Loucy (cell line): ENCODE results near the gene TMPRSS2.

ENCODE experiments used
- H2AFZ ChIP-seq: fragments of 200-600 bp; sonication (generic); 2 replicates; pipeline ENCODE4 v1.6.0; 2016; ENCODE audit warnings: antibody characterized with exemption, mild to moderate bottlenecking, low read length, moderate library complexity
- H3F3A ChIP-seq: fragments of 200-600 bp; 2 replicates; pipeline ENCODE4 v1.6.0; 2016; ENCODE audit warnings: antibody characterized with exemption, low read depth, mild to moderate bottlenecking
- H3K27me3 ChIP-seq: fragments of 200-600 bp; sonication (generic); 2 replicates; pipeline ENCODE4 v1.6.1; 2014; ENCODE audit warnings: low read length, mild to moderate bottlenecking; ENCODE audit not compliant: insufficient read depth, poor library complexity, severe bottlenecking
- H3K36me3 ChIP-seq: fragments of 200-600 bp; sonication (generic); 2 replicates; pipeline ENCODE4 v1.6.1; 2016; ENCODE audit warnings: low read length; ENCODE audit not compliant: insufficient read depth
- H3K4me1 ChIP-seq: fragments of 200-600 bp; sonication (generic); 2 replicates; pipeline ENCODE4 v1.5.1; 2014; ENCODE audit warnings: low read length, mild to moderate bottlenecking; ENCODE audit not compliant: insufficient read depth, poor library complexity, severe bottlenecking
- H3K4me2 ChIP-seq: fragments of 200-600 bp; sonication (generic); 2 replicates; pipeline ENCODE4 v1.6.0; 2014; ENCODE audit warnings: antibody characterized with exemption, low read length, low read depth, mild to moderate bottlenecking; ENCODE audit not compliant: poor library complexity, severe bottlenecking
- H3K4me3 ChIP-seq: fragments of 200-600 bp; sonication (generic); 2 replicates; pipeline ENCODE4 v1.5.1; 2014; ENCODE audit warnings: low read length, mild to moderate bottlenecking, mixed read lengths; ENCODE audit not compliant: poor library complexity, severe bottlenecking
- H3K79me2 ChIP-seq: fragments of 200-600 bp; sonication (generic); 2 replicates; pipeline ENCODE4 v1.6.1; 2014; ENCODE audit warnings: low read length; ENCODE audit not compliant: insufficient read depth
- H3K9ac ChIP-seq: fragments of 200-600 bp; sonication (generic); 2 replicates; pipeline ENCODE4 v1.6.0; 2014; ENCODE audit warnings: mild to moderate bottlenecking, low read depth, low read length, moderate library complexity; ENCODE audit not compliant: poor library complexity, severe bottlenecking
- H3K9me2 ChIP-seq: fragments of 200-600 bp; sonication (generic); replicated peaks from 2 replicates; pipeline ENCODE4 v1.6.1; 2016; ENCODE audit warnings: low read depth, low read length, mixed read lengths
- H3K9me3 ChIP-seq: fragments of 200-600 bp; sonication (generic); 2 replicates; pipeline ENCODE4 v1.6.1; 2014; ENCODE audit warnings: mild to moderate bottlenecking, antibody characterized with exemption, low read length, low read depth; ENCODE audit not compliant: insufficient read depth
- H4K20me1 ChIP-seq: fragments of 200-600 bp; sonication (generic); 2 replicates; pipeline ENCODE4 v1.6.0; 2014; ENCODE audit warnings: antibody characterized with exemption, low read length, mild to moderate bottlenecking; ENCODE audit not compliant: insufficient read depth, poor library complexity, severe bottlenecking
- CTCF ChIP-seq: fragments of 200-600 bp; sonication (generic); conservative IDR thresholded peaks from 2 replicates; pipeline ENCODE4 v1.5.1; 2014; ENCODE audit warnings: mild to moderate bottlenecking, antibody characterized with exemption, low read length
- EZH2phosphoT487 ChIP-seq: fragments of 200-600 bp; IDR thresholded peaks from 2 replicates; pipeline ENCODE4 v1.6.1; 2018; ENCODE audit warnings: antibody characterized with exemption, mild to moderate bottlenecking, moderate library complexity, borderline replicate concordance

Gene TMPRSS2

GRCh38 chr21:41501919-41502318, 6.0 kb downstream of the TMPRSS2 start:
- Histone ChIP-seq H3K9me3 (no peaks in the 10 kb centered on the region), H3K4me2 (no peak overlapping the region), H3K9me2 (no peaks in the 10 kb centered on the region), H3K36me3 (no peaks in the 10 kb centered on the region), H2AFZ (no peak overlapping the region), H3K4me3 (no peak overlapping the region), H3K4me1 (no peaks in the 10 kb centered on the region), H4K20me1 (no peaks in the 10 kb centered on the region), H3K79me2 (no peaks in the 10 kb centered on the region), H3K9ac (no peak overlapping the region), H3F3A (no peaks in the 10 kb centered on the region), H3K27me3 (no peaks in the 10 kb centered on the region)
- TF ChIP-seq CTCF: no peak
- TF ChIP-seq EZH2phosphoT487: no peak

- no peaks in the 10 kb centered on the region for H3K79me2 ChIP-seq
- H3F3A ChIP-seq: no peaks in the 10 kb centered on the region
- no peaks in the 10 kb centered on the region for H3K4me1 ChIP-seq
- no peaks in the 10 kb centered on the region for H3K9me2 ChIP-seq
- H2AFZ ChIP-seq: no peak overlapping the region
- no peaks in the 10 kb centered on the region for H4K20me1 ChIP-seq
- no peak overlapping the region for H3K4me2 ChIP-seq
- H3K9me3 ChIP-seq: no peaks in the 10 kb centered on the region
- no peaks in the 10 kb centered on the region for H3K36me3 ChIP-seq
- no peak overlapping the region for H3K9ac ChIP-seq
- H3K4me3 ChIP-seq: no peak overlapping the region
- TF ChIP-seq EZH2phosphoT487 (no peak), CTCF (no peak)
- H3K27me3 ChIP-seq: no peaks in the 10 kb centered on the region
Measured at GRCh38 chr21:41500931-41501381, 7.0 kb downstream of the TMPRSS2 start.

- Histone ChIP-seq H3K36me3 (no peaks in the 10 kb centered on the region), H3K4me2 (no peak overlapping the region), H2AFZ (no peak overlapping the region), H3K79me2 (no peaks in the 10 kb centered on the region), H4K20me1 (no peaks in the 10 kb centered on the region), H3K9me3 (no peaks in the 10 kb centered on the region), H3K4me1 (no peaks in the 10 kb centered on the region), H3F3A (no peaks in the 10 kb centered on the region), H3K9me2 (no peaks in the 10 kb centered on the region), H3K27me3 (no peaks in the 10 kb centered on the region), H3K4me3 (no peak overlapping the region), H3K9ac (no peak overlapping the region)
- TF ChIP-seq CTCF (no peak), EZH2phosphoT487 (no peak)
Measured at GRCh38 chr21:41500363-41500762, 7.6 kb downstream of the TMPRSS2 start.
